Loucy (cell line): ENCODE measurements around the gene PIR.

Experiments
- EZH2phosphoT487 ChIP-seq: fragments of 200-600 bp; IDR thresholded peaks from 2 replicates; pipeline ENCODE4 v1.6.1; 2018; ENCODE audit warnings: antibody characterized with exemption, mild to moderate bottlenecking, moderate library complexity, borderline replicate concordance
- TF ChIP-seq, protein P1 (sequence below): fragments of 200-600 bp; sonication (generic); conservative IDR thresholded peaks from 2 replicates; pipeline ENCODE4 v1.5.1; 2014; ENCODE audit warnings: mild to moderate bottlenecking, antibody characterized with exemption, low read length

DNA sequence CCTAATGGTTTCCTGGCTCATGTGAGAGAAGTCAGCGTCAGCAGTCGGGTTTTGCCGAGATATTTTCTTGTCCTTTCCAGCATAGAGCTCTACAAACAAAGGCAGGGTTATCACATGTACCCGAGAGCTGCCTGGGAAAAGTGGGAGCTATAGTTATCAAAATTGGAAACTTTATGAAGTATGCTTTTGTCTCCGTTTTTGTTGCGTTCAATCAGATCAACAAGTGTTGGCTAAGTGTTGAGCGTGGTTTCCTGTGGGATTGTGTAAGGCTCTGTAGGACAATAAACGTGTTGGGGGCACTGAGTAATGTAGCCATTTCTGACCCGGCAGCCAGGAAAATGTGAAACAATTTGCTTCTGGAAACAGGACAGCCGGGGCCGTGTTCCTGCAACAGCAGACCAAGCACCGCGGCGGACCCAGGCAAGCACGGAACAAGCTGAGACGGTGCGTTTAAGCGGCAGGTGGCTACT lies 7.4 kb upstream of the PIR start, which contains the start of gene BMX:
- TF ChIP-seq, protein P1, sequence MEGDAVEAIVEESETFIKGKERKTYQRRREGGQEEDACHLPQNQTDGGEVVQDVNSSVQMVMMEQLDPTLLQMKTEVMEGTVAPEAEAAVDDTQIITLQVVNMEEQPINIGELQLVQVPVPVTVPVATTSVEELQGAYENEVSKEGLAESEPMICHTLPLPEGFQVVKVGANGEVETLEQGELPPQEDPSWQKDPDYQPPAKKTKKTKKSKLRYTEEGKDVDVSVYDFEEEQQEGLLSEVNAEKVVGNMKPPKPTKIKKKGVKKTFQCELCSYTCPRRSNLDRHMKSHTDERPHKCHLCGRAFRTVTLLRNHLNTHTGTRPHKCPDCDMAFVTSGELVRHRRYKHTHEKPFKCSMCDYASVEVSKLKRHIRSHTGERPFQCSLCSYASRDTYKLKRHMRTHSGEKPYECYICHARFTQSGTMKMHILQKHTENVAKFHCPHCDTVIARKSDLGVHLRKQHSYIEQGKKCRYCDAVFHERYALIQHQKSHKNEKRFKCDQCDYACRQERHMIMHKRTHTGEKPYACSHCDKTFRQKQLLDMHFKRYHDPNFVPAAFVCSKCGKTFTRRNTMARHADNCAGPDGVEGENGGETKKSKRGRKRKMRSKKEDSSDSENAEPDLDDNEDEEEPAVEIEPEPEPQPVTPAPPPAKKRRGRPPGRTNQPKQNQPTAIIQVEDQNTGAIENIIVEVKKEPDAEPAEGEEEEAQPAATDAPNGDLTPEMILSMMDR = no peak
- TF ChIP-seq EZH2phosphoT487 = no peak
